H9 (cell line): ENCODE results near the gene HGS. TPM values are rescaled to one million over a fixed set of nuclear protein-coding genes. Genes with fewer than 3 reads are reported as not detected.

Experiments used
- DNase-seq: peaks from one replicate; pipeline ENCODE4 v3.0.0-alpha.2; 2017
- H2AFZ ChIP-seq: one replicate; pipeline ENCODE4 v1.6.1; 2013; ENCODE audit warnings: mild to moderate bottlenecking, low read length, control low read depth, moderate library complexity
- H2AK5ac ChIP-seq: 2 replicates; pipeline ENCODE4 v1.6.1; 2013; ENCODE audit warnings: low read length, control low read depth, mixed read lengths; ENCODE audit not compliant: insufficient read length
- H2BK120ac ChIP-seq: one replicate; pipeline ENCODE4 v1.6.1; 2013; ENCODE audit warnings: low read depth, mild to moderate bottlenecking, low read length, control low read depth, inconsistent platforms; ENCODE audit not compliant: poor library complexity, severe bottlenecking
- H2BK12ac ChIP-seq: 2 replicates; pipeline ENCODE4 v1.6.1; 2013; ENCODE audit warnings: low read length, control low read depth, mixed read lengths, low read depth; ENCODE audit not compliant: insufficient read length
- H2BK15ac ChIP-seq: 2 replicates; pipeline ENCODE4 v1.6.1; 2013; ENCODE audit warnings: low read depth, low read length, control low read depth
- H2BK20ac ChIP-seq: one replicate; pipeline ENCODE4 v1.6.1; 2013; ENCODE audit warnings: low read depth, mild to moderate bottlenecking, low read length, control low read depth, inconsistent platforms; ENCODE audit not compliant: poor library complexity, severe bottlenecking
- H2BK5ac ChIP-seq: 2 replicates; pipeline ENCODE4 v1.6.1; 2013; ENCODE audit warnings: low read length, control low read depth, mixed read lengths; ENCODE audit not compliant: insufficient read length
- H3K14ac ChIP-seq: 2 replicates; pipeline ENCODE4 v1.6.1; 2013; ENCODE audit warnings: low read length, control low read depth; ENCODE audit not compliant: insufficient read depth
- H3K18ac ChIP-seq: 2 replicates; pipeline ENCODE4 v1.6.1; 2013; ENCODE audit warnings: low read depth, mild to moderate bottlenecking, mixed read lengths, low read length, control low read depth; ENCODE audit not compliant: insufficient read length
- H3K23ac ChIP-seq: 2 replicates; pipeline ENCODE4 v1.6.1; 2013; ENCODE audit warnings: low read length, control low read depth, mixed read lengths, low read depth; ENCODE audit not compliant: insufficient read length
- H3K23me2 ChIP-seq: 2 replicates; pipeline ENCODE4 v1.6.1; 2013; ENCODE audit warnings: low read depth, mild to moderate bottlenecking, mixed read lengths, low read length, control low read depth; ENCODE audit not compliant: insufficient read length, poor library complexity, severe bottlenecking
- H3K27ac ChIP-seq: 2 replicates; pipeline ENCODE4 v1.5.1; 2013; ENCODE audit warnings: low read length, control low read depth, mixed read lengths, low read depth; ENCODE audit not compliant: insufficient read length
- H3K27me3 ChIP-seq: 2 replicates; pipeline ENCODE4 v1.6.1; 2013; ENCODE audit warnings: low read length, control low read depth, inconsistent platforms; ENCODE audit not compliant: insufficient read depth
- H3K4ac ChIP-seq: 2 replicates; pipeline ENCODE4 v1.6.1; 2013; ENCODE audit warnings: low read depth, mild to moderate bottlenecking, control low read depth, inconsistent platforms, low read length, moderate library complexity
- H3K4me1 ChIP-seq: 2 replicates; pipeline ENCODE4 v1.6.1; 2013; ENCODE audit warnings: low read length, control low read depth, inconsistent platforms; ENCODE audit not compliant: insufficient read depth
- H3K4me2 ChIP-seq: 2 replicates; pipeline ENCODE4 v1.6.1; 2013; ENCODE audit warnings: low read length, control low read depth, mixed read lengths; ENCODE audit not compliant: insufficient read length, insufficient read depth
- H3K56ac ChIP-seq: 2 replicates; pipeline ENCODE4 v1.6.1; 2013; ENCODE audit warnings: low read depth, mild to moderate bottlenecking, mixed read lengths, low read length, control low read depth; ENCODE audit not compliant: insufficient read length
- H3K79me1 ChIP-seq: 2 replicates; pipeline ENCODE4 v1.6.1; 2013; ENCODE audit warnings: low read depth, mild to moderate bottlenecking, moderate library complexity, low read length, control low read depth, inconsistent platforms; ENCODE audit not compliant: insufficient read depth, poor library complexity, severe bottlenecking
- H3K79me2 ChIP-seq: 2 replicates; pipeline ENCODE4 v1.6.1; 2013; ENCODE audit warnings: low read length, control low read depth, inconsistent platforms; ENCODE audit not compliant: insufficient read depth
- H3K9ac ChIP-seq: 2 replicates; pipeline ENCODE4 v1.6.1; 2013; ENCODE audit warnings: low read length, control low read depth, mixed read lengths; ENCODE audit not compliant: insufficient read length; ENCODE audit errors: extremely low read depth
- H3K9me3 ChIP-seq: one replicate; pipeline ENCODE4 v1.6.1; 2013; ENCODE audit warnings: low read depth, low read length, inconsistent platforms; ENCODE audit not compliant: control insufficient read depth
- H3T11ph ChIP-seq: one replicate; pipeline ENCODE4 v1.6.1; 2013; ENCODE audit warnings: mild to moderate bottlenecking, low read length, control low read depth, inconsistent platforms
- H4K20me1 ChIP-seq: one replicate; pipeline ENCODE4 v1.6.1; 2013; ENCODE audit not compliant: control insufficient read depth, insufficient read length, insufficient read depth
- H4K5ac ChIP-seq: 2 replicates; pipeline ENCODE4 v1.6.1; 2013; ENCODE audit warnings: low read depth, mild to moderate bottlenecking, mixed read lengths, low read length, control low read depth; ENCODE audit not compliant: insufficient read length
- H4K8ac ChIP-seq: replicated peaks from 2 replicates; pipeline ENCODE4 v1.6.1; 2013; ENCODE audit warnings: low read length, control low read depth, mixed read lengths, low read depth; ENCODE audit not compliant: insufficient read length
- H4K91ac ChIP-seq: 2 replicates; pipeline ENCODE4 v1.6.1; 2013; ENCODE audit warnings: low read depth, mild to moderate bottlenecking, moderate library complexity, mixed read lengths, low read length, control low read depth; ENCODE audit not compliant: insufficient read length
- H3K27ac Mint-ChIP-seq, 3 experiments: 2 replicates in 2 of 3; 3 replicates in 1 of 3; pipeline ENCODE4 v1.8.0; 2020 to 2021; ENCODE audit warnings: mixed read lengths in 3 of 3, mild to moderate bottlenecking in 1 of 3, moderate library complexity in 1 of 3
- H3K27me3 Mint-ChIP-seq: 2 replicates; pipeline ENCODE4 v1.8.0; 2021; ENCODE audit warnings: low read depth, mild to moderate bottlenecking, moderate library complexity, mixed read lengths
- H3K36me3 Mint-ChIP-seq, 3 experiments: 2 replicates in 2 of 3; 3 replicates in 1 of 3; pipeline ENCODE4 v1.8.0; 2020 to 2021; ENCODE audit warnings: low read depth in 3 of 3, mixed read lengths in 3 of 3; ENCODE audit not compliant: insufficient read depth in 1 of 3
- H3K4me1 Mint-ChIP-seq, 2 experiments: 2 replicates each; pipeline ENCODE4 v1.8.0; 2020; ENCODE audit warnings: mixed read lengths in 2 of 2
- H3K4me3 Mint-ChIP-seq, 2 experiments: 2 replicates in 1 of 2; 3 replicates in 1 of 2; pipeline ENCODE4 v1.8.0; 2020 to 2021; ENCODE audit warnings: mild to moderate bottlenecking in 2 of 2, mixed read lengths in 2 of 2, moderate library complexity in 1 of 2
- H3K9me3 Mint-ChIP-seq, 2 experiments: 2 replicates in 1 of 2; 3 replicates in 1 of 2; pipeline ENCODE4 v1.8.0; 2020; ENCODE audit warnings: mild to moderate bottlenecking in 2 of 2, mixed read lengths in 2 of 2, moderate library complexity in 1 of 2
- CTCF ChIP-seq: fragments of 200-600 bp; sonication (generic); conservative IDR thresholded peaks from 3 replicates; pipeline ENCODE4 v1.8.0; 2021; ENCODE audit warnings: antibody characterized with exemption, mild to moderate bottlenecking
- WGBS: extraction: QIAGEN DNeasy Blood & Tissue Kit; methylation state at CpG from one replicate; pipeline ENCODE4 v1.1.7; 2013; ENCODE audit warnings: missing lambda C conversion rate, low lambda C conversion rate, mixed read lengths; ENCODE audit not compliant: insufficient read length; ENCODE audit errors: extremely low coverage; 5-methylcytosine and 5-hydroxymethylcytosine counted together
- total RNA-seq: library from RNA; stranded (reverse); gene quantifications from 2 replicates; pipeline ENCODE4 v1.2.1, GENCODE V29; 2021

HGS gene
- total RNA-seq, 1 experiment from 2014 or later: 106 TPM

GRCh38 chr17:81664051-81664470 is 19.8 kb upstream of the HGS start:
- no peak overlapping the region; the same call in 1 of the 2 replicates for H2BK15ac ChIP-seq
- no peak overlapping the region for H3K18ac ChIP-seq
- peaks cover 4% of the 10 kb centered on the region; the same call in 1 of the 2 replicates for H3K79me2 ChIP-seq
- peaks cover 3% of the 10 kb centered on the region for H3K23me2 ChIP-seq
- peaks cover 18 to 19% of the 10 kb centered on the region in 2 experiments for H3K4me1 Mint-ChIP-seq
- no peak overlapping the region for H2AFZ ChIP-seq
- no peak for DNase-seq
- no peak overlapping the region for H2AK5ac ChIP-seq
- TF ChIP-seq CTCF: no peak
- H3K27ac Mint-ChIP-seq: no peak overlapping the region
- no peaks in the 10 kb centered on the region for H3K9me3 Mint-ChIP-seq
- no peak overlapping the region for H2BK5ac ChIP-seq
- H3T11ph ChIP-seq: no peak overlapping the region
- H2BK120ac ChIP-seq: no peak overlapping the region
- no peaks in the 10 kb centered on the region for H3K9me3 ChIP-seq
- no peak overlapping the region for H3K4ac ChIP-seq
- no peaks in the 10 kb centered on the region for H4K20me1 ChIP-seq
- H3K79me1 ChIP-seq: peaks cover 4% of the 10 kb centered on the region
- WGBS: no CpG with 5 or more reads among the region's 7 CpGs
- no peak overlapping the region for H2BK12ac ChIP-seq
- H3K23ac ChIP-seq: no peak overlapping the region
- no peak overlapping the region for H4K8ac ChIP-seq
- H3K14ac ChIP-seq: no peak overlapping the region
- H2BK20ac ChIP-seq: no peak overlapping the region
- H3K56ac ChIP-seq: no peak overlapping the region
- H3K27me3 Mint-ChIP-seq: no peaks in the 10 kb centered on the region
- H4K5ac ChIP-seq: no peak overlapping the region
- no peak overlapping the region for H3K9ac ChIP-seq
- peaks cover 17 to 31% (median 28%) of the 10 kb centered on the region in 3 experiments; a peak in 6 of 7 replicates for H3K36me3 Mint-ChIP-seq
- H3K4me3 Mint-ChIP-seq: peak overlapping the region in 1 of 2 experiments; percentile 48; a peak in 1 of 5 replicates
- peaks cover 2% of the 10 kb centered on the region; the same call in 1 of the 2 replicates for H3K4me1 ChIP-seq
- H4K91ac ChIP-seq: no peak overlapping the region
- no peak overlapping the region for H3K27ac ChIP-seq
- H3K4me2 ChIP-seq: no peak overlapping the region
- H3K27me3 ChIP-seq: no peaks in the 10 kb centered on the region
